ENCODE results near the gene AKR1A1. TPM values are rescaled to one million over a fixed set of nuclear protein-coding genes. Genes with fewer than 3 reads are reported as not detected.

Gene AKR1A1
- total and polyA plus RNA-seq, 2 of the 8 experiments (the other 6 are each of a cell fraction or from before 2014, with no cell fraction given) = 344 to 435 TPM

- Histone ChIP-seq H4K20me1 (replicated peaks in 1 of 2; ENCODE audit: control insufficient read depth in 1 of 2, insufficient read depth in 2 of 2, low read length in 2 of 2) (peaks cover 16 to 21% of the 10 kb centered on the region in 2 experiments), H3K56ac (replicated peaks; ENCODE audit: insufficient read length, low read depth, low read length) (no peak overlapping the region), H4K91ac (replicated peaks; ENCODE audit: insufficient read length, low read length) (no peak overlapping the region), H3K79me2 (ENCODE audit: control insufficient read depth in 1 of 2, insufficient read depth in 2 of 2, low read length in 2 of 2) (peaks cover 0 to 6% of the 10 kb centered on the region in 2 experiments; a peak in 2 of 4 replicates), H3K27ac (ENCODE audit: low read depth, low read length) (no peak overlapping the region), H2AK5ac (ENCODE audit: low read depth, low read length) (no peak overlapping the region), H3K4me3 (ENCODE audit: extremely low read depth in 1 of 4, insufficient read depth in 2 of 4, low read depth in 3 of 4, low read length in 4 of 4) (no peak overlapping the region), H4K5ac (ENCODE audit: insufficient read length, low read depth, low read length) (no peak overlapping the region), H3K4me2 (ENCODE audit: insufficient read depth in 1 of 2, low read depth in 2 of 2, low read length in 2 of 2) (no peak overlapping the region), H2AFZ (ENCODE audit: low read length) (no peak overlapping the region), H2BK5ac (ENCODE audit: low read depth, low read length) (no peak overlapping the region), H4K8ac (ENCODE audit: extremely low read depth, insufficient read depth, low read length) (no peak overlapping the region), H3K27me3 (replicated peaks in 1 of 4; ENCODE audit: control insufficient read depth in 3 of 4, extremely low read depth in 1 of 4, insufficient read depth in 3 of 4, low read length in 3 of 4) (no peaks in the 10 kb centered on the region), H3K23ac (ENCODE audit: insufficient read length) (no peak overlapping the region), H3K18ac (ENCODE audit: extremely low read depth, low read length) (no peak overlapping the region), H3K4me1 (replicated peaks in 1 of 4; ENCODE audit: control insufficient read depth in 3 of 4, insufficient read depth in 4 of 4, low read length in 3 of 4) (no peaks in the 10 kb centered on the region), H3K4ac (replicated peaks; ENCODE audit: insufficient read length, low read depth, low read length) (no peak overlapping the region), H2BK120ac (replicated peaks; ENCODE audit: low read depth, low read length) (no peak overlapping the region), H2BK15ac (ENCODE audit: low read length) (no peak overlapping the region), H2BK20ac (ENCODE audit: low read length) (no peak overlapping the region), H3K23me2 (ENCODE audit: low read depth, low read length) (no peaks in the 10 kb centered on the region; the same call in 1 of the 2 replicates), H3K79me1 (ENCODE audit: low read depth, low read length) (no peaks in the 10 kb centered on the region), H3K14ac (ENCODE audit: insufficient read length) (no peak overlapping the region), H3K9ac (replicated peaks in 1 of 4; ENCODE audit: extremely low read depth in 1 of 4, low read depth in 3 of 4, low read length in 3 of 4) (no peak overlapping the region), H2BK12ac (ENCODE audit: low read depth, low read length) (no peak overlapping the region), H3K9me3 (ENCODE audit: insufficient read depth in 2 of 2, low read depth in 1 of 2, low read length in 1 of 2) (no peaks in the 10 kb centered on the region), H3K36me3 (ENCODE audit: control insufficient read depth in 2 of 4, insufficient read depth in 4 of 4, low read length in 3 of 4) (peaks cover 36 to 72% (median 63%) of the 10 kb centered on the region in 4 experiments)
- TF ChIP-seq POLR2A (IDR thresholded peaks at IDR 0.05; ENCODE audit: control extremely low read depth in 1 of 2, low read depth in 2 of 2, low read length in 2 of 2) (0 out of 3 replicates have a peak, but pooled peaks of 1 of the 2 experiments have one; percentile 26), BRCA1 (IDR thresholded peaks at IDR 0.05; ENCODE audit: low read depth, low read length) (no peak), POLR2AphosphoS5 (IDR thresholded peaks at IDR 0.05; ENCODE audit: low read depth, low read length) (no peak)
- no peak for DNase-seq (ENCODE audit: low read depth in 1 of 2, low spot score in 2 of 2)
- 93% methylated on average over 4 of the region's 4 CpGs; no CpG with 5 or more reads in 1 of the 2 experiments for WGBS, 2 experiments (ENCODE audit: extremely low coverage in 1 of 2, insufficient coverage in 1 of 2, insufficient read length in 1 of 2, insufficient replicate concordance in 2 of 2, low coverage in 1 of 2, low lambda C conversion rate in 2 of 2, missing lambda C conversion rate in 1 of 2)
- ChIA-PET CTCF (ENCODE audit: partially characterized antibody) (interaction anchor here (0.6 to 8.4 kb wide), 15 partner anchors 8 to 596 kb away, joined by 3 to 133 read pairs (median 7); no protein-coding TSS in a partner anchor), POLR2A (ENCODE audit: partially characterized antibody) (interaction anchor here (0.6 to 16.2 kb wide), 13 partner anchors 10 to 320 kb away, joined by 3 to 429 read pairs (median 4); partner anchors contain the start of genes AKR1A1, CCDC163, MMACHC and MUTYH)
- no peak for FAIRE-seq
These were observed 39.6 kb upstream of the AKR1A1 start for GRCh38 chr1:45510972-45511527.
